Astrocyte (in vitro differentiated cells and primary cell): Measurements from ENCODE around the gene NSUN3. TPM values are rescaled to one million over a fixed set of nuclear protein-coding genes. Genes with fewer than 3 reads are reported as not detected.

ENCODE experiments used
- DNase-seq: peaks from one replicate; pipeline ENCODE4 v3.0.0-alpha.2; 2010; ENCODE audit warnings: low read depth
- FAIRE-seq: peaks from 2 replicates; lab custom pipeline; 2011; peaks lifted over from hg19 to GRCh38; lab: Jason Lieb, UNC
- H2AFZ ChIP-seq: 2 replicates; pipeline ENCODE4 v1.6.0; 2012; ENCODE audit warnings: low read depth, low read length, inconsistent platforms
- H3K27ac ChIP-seq: 2 replicates; pipeline ENCODE4 v1.5.1; 2011; ENCODE audit warnings: low read depth, low read length, inconsistent platforms
- H3K27me3 ChIP-seq: 2 replicates; pipeline ENCODE4 v1.6.0; 2011; ENCODE audit warnings: low read length, inconsistent platforms; ENCODE audit not compliant: insufficient read depth
- H3K36me3 ChIP-seq: 2 replicates; pipeline ENCODE4 v1.5.1; 2011; ENCODE audit warnings: low read length, inconsistent platforms; ENCODE audit not compliant: insufficient read depth
- H3K4me1 ChIP-seq: 2 replicates; pipeline ENCODE4 v1.5.1; 2011; ENCODE audit warnings: low read length, inconsistent platforms; ENCODE audit not compliant: insufficient read depth
- H3K4me2 ChIP-seq: 2 replicates; pipeline ENCODE4 v1.6.0; 2012; ENCODE audit warnings: low read length, inconsistent platforms
- H3K4me3 ChIP-seq: 2 replicates; pipeline ENCODE4 v1.5.1; 2011; ENCODE audit warnings: low read depth, mild to moderate bottlenecking, low read length, inconsistent platforms; ENCODE audit not compliant: insufficient read depth
- H3K79me2 ChIP-seq: 2 replicates; pipeline ENCODE4 v1.6.0; 2012; ENCODE audit warnings: mild to moderate bottlenecking, low read length, inconsistent platforms; ENCODE audit not compliant: insufficient read depth
- H3K9ac ChIP-seq: 2 replicates; pipeline ENCODE4 v1.6.0; 2012; ENCODE audit warnings: mild to moderate bottlenecking, low read length, inconsistent platforms
- H3K9me3 ChIP-seq: 2 replicates; pipeline ENCODE4 v1.5.1; 2012; ENCODE audit warnings: low read depth, mild to moderate bottlenecking, low read length, inconsistent platforms; ENCODE audit not compliant: insufficient read depth
- H4K20me1 ChIP-seq: 2 replicates; pipeline ENCODE4 v1.6.0; 2012; ENCODE audit warnings: low read length, inconsistent platforms; ENCODE audit not compliant: insufficient read depth
- H3K27ac Mint-ChIP-seq: one replicate; pipeline ENCODE4 v1.8.0; 2021; ENCODE audit warnings: mild to moderate bottlenecking, mixed read lengths; ENCODE audit not compliant: unreplicated experiment
- H3K27me3 Mint-ChIP-seq: one replicate; pipeline ENCODE4 v1.8.0; 2021; ENCODE audit warnings: low read depth, mixed read lengths; ENCODE audit not compliant: unreplicated experiment
- H3K36me3 Mint-ChIP-seq: one replicate; pipeline ENCODE4 v1.8.0; 2021; ENCODE audit warnings: low read depth, mixed read lengths; ENCODE audit not compliant: unreplicated experiment
- H3K4me1 Mint-ChIP-seq: one replicate; pipeline ENCODE4 v1.8.0; 2021; ENCODE audit warnings: low read depth, mixed read lengths; ENCODE audit not compliant: unreplicated experiment
- H3K4me3 Mint-ChIP-seq: one replicate; pipeline ENCODE4 v1.8.0; 2021; ENCODE audit warnings: mild to moderate bottlenecking, moderate library complexity, mixed read lengths; ENCODE audit not compliant: unreplicated experiment
- H3K9me3 Mint-ChIP-seq: one replicate; pipeline ENCODE4 v1.8.0; 2021; ENCODE audit warnings: mild to moderate bottlenecking, mixed read lengths; ENCODE audit not compliant: unreplicated experiment
- CTCF ChIP-seq: IDR thresholded peaks from 2 replicates; pipeline ENCODE4 v1.5.1; 2011; ENCODE audit warnings: low read depth, mild to moderate bottlenecking, inconsistent platforms, low read length, moderate library complexity; ENCODE audit not compliant: insufficient read depth
- EZH2 ChIP-seq: IDR thresholded peaks from 2 replicates; pipeline ENCODE4 v1.6.1; 2012; ENCODE audit warnings: mild to moderate bottlenecking, low read length, inconsistent platforms; ENCODE audit not compliant: insufficient read depth
- total RNA-seq: library from RNA; stranded (reverse); gene quantifications from 2 replicates; pipeline ENCODE4 v1.2.1, GENCODE V29; 2021

Gene NSUN3
- total RNA-seq, 1 donor from 2014 or later: 10.3 TPM

GRCh38 chr3:94147012-94147411 lies 84.2 kb downstream of the NSUN3 start:
- no peaks in the 10 kb centered on the region for H3K27me3 ChIP-seq
- H3K4me3 ChIP-seq: no peak overlapping the region
- DNase-seq (no peak), FAIRE-seq (no peak)
- no peak for TF ChIP-seq EZH2
- Mint-ChIP-seq H3K27ac (no peak overlapping the region), H3K4me3 (no peak overlapping the region), H3K4me1 (no peaks in the 10 kb centered on the region), H3K36me3 (no peaks in the 10 kb centered on the region), H3K27me3 (no peaks in the 10 kb centered on the region), H3K9me3 (no peaks in the 10 kb centered on the region)
- no peak overlapping the region for H3K27ac ChIP-seq
- H3K4me2 ChIP-seq: no peak overlapping the region
- no peak overlapping the region for H2AFZ ChIP-seq
- no peaks in the 10 kb centered on the region for H3K79me2 ChIP-seq
- no peaks in the 10 kb centered on the region for H3K9me3 ChIP-seq
- H4K20me1 ChIP-seq: no peaks in the 10 kb centered on the region
- H3K36me3 ChIP-seq: no peaks in the 10 kb centered on the region
- no peaks in the 10 kb centered on the region for H3K4me1 ChIP-seq
- H3K9ac ChIP-seq: no peak overlapping the region

- no peaks in the 10 kb centered on the region for H4K20me1 ChIP-seq
- no peaks in the 10 kb centered on the region for H3K9me3 ChIP-seq
- no peak for DNase-seq
- no peak overlapping the region for H3K27ac ChIP-seq
- TF ChIP-seq CTCF: no peak
- no peak for TF ChIP-seq EZH2
- H3K4me3 Mint-ChIP-seq: no peak overlapping the region
- no peak overlapping the region for H3K27ac Mint-ChIP-seq
- H3K4me1 Mint-ChIP-seq: no peaks in the 10 kb centered on the region
- H3K79me2 ChIP-seq: no peaks in the 10 kb centered on the region
- H3K9ac ChIP-seq: no peak overlapping the region
- no peaks in the 10 kb centered on the region for H3K36me3 Mint-ChIP-seq
- H3K4me2 ChIP-seq: no peak overlapping the region
- H3K27me3 Mint-ChIP-seq: no peaks in the 10 kb centered on the region
- H3K4me1 ChIP-seq: no peaks in the 10 kb centered on the region
- H3K4me3 ChIP-seq: no peak overlapping the region
- no peaks in the 10 kb centered on the region for H3K36me3 ChIP-seq
- no peaks in the 10 kb centered on the region for H3K27me3 ChIP-seq
- FAIRE-seq: no peak
- no peak overlapping the region for H2AFZ ChIP-seq
- no peaks in the 10 kb centered on the region for H3K9me3 Mint-ChIP-seq
Observed at GRCh38 chr3:94150113-94150512, 87.3 kb downstream of the NSUN3 start.

- Histone ChIP-seq H3K79me2 (no peaks in the 10 kb centered on the region), H3K27ac (no peak overlapping the region), H3K9ac (no peak overlapping the region), H3K27me3 (no peaks in the 10 kb centered on the region), H4K20me1 (no peaks in the 10 kb centered on the region), H3K4me3 (no peak overlapping the region), H3K4me1 (peaks cover 6% of the 10 kb centered on the region), H3K4me2 (no peak overlapping the region), H2AFZ (no peak overlapping the region), H3K36me3 (no peaks in the 10 kb centered on the region), H3K9me3 (no peaks in the 10 kb centered on the region)
- FAIRE-seq (no peak), DNase-seq (no peak)
- H3K36me3 Mint-ChIP-seq: no peaks in the 10 kb centered on the region
- no peaks in the 10 kb centered on the region for H3K4me1 Mint-ChIP-seq
- H3K4me3 Mint-ChIP-seq: no peak overlapping the region
- H3K27ac Mint-ChIP-seq: no peak overlapping the region
- TF ChIP-seq CTCF: no peak
- TF ChIP-seq EZH2: no peak
- no peaks in the 10 kb centered on the region for H3K9me3 Mint-ChIP-seq
- H3K27me3 Mint-ChIP-seq: no peaks in the 10 kb centered on the region
Observed at GRCh38 chr3:94156626-94157025, 93.8 kb downstream of the NSUN3 start.
